ENCODE data around the gene TMEM161A. TPM values are rescaled to one million over a fixed set of nuclear protein-coding genes. Genes with fewer than 3 reads are reported as not detected.
A peak's percentile ranks its signal among the peaks of the same experiment; 100 is the strongest.
"Not testable (repeated sequence)": the region's sequence is repeated elsewhere in the genome, so short reads cannot be mapped to it uniquely, and the experiment has no call there.

Gene TMEM161A
- total and polyA plus RNA-seq, 8 donors, result 10.5 to 35.6 (median 12.2) TPM

DNA sequence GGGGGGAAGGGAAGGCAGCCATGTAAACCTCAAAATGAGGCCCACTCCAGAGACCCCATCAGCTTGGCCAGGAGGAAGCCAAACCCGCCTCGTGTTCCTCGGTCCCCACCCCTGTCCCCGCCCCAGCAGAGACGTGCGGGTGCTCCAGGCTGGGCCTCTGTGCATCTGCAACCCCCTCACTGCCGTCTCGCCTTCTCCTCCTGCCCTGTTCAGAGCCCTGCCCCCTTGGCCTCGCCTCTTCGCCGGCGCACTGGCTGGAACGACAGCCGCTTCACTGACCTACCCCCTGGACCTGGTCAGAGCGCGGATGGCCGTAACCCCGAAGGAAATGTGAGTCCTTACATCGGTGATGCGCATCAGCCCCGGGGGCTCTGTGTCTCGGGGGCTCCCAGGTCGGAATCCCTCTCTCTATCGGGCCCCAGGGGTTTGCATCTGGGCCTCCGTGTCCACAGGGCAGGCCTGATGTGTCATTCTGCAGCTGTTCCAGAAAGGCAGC lies 32.2 kb downstream of the TMEM161A start:
- H3K9me3 ChIP-seq, result no peaks in the 10 kb centered on the region
- no peak for FAIRE-seq
- DNase-seq, result no peak
- 77 to 79% methylated on average over 25 of the region's 25 CpGs for WGBS, 2 donors
- H3K4me1 ChIP-seq, result no peaks in the 10 kb centered on the region
- intact Hi-C loops (cut with DNase I), result no loop called here
- TF ChIP-seq, protein P1, sequence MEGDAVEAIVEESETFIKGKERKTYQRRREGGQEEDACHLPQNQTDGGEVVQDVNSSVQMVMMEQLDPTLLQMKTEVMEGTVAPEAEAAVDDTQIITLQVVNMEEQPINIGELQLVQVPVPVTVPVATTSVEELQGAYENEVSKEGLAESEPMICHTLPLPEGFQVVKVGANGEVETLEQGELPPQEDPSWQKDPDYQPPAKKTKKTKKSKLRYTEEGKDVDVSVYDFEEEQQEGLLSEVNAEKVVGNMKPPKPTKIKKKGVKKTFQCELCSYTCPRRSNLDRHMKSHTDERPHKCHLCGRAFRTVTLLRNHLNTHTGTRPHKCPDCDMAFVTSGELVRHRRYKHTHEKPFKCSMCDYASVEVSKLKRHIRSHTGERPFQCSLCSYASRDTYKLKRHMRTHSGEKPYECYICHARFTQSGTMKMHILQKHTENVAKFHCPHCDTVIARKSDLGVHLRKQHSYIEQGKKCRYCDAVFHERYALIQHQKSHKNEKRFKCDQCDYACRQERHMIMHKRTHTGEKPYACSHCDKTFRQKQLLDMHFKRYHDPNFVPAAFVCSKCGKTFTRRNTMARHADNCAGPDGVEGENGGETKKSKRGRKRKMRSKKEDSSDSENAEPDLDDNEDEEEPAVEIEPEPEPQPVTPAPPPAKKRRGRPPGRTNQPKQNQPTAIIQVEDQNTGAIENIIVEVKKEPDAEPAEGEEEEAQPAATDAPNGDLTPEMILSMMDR (IDR thresholded peaks at IDR 0.05), result no peak
- H3K27me3 ChIP-seq, result no peaks in the 10 kb centered on the region
- peak in 3 of 4 donors; percentile 10 to 39 (median 38) for ATAC-seq
- peak overlapping the region in 2 of 4 donors; percentile 10 to 20 for H3K4me3 ChIP-seq
- H3K36me3 ChIP-seq, result no peaks in the 10 kb centered on the region
- H3K27ac ChIP-seq, result no peak overlapping the region

DNA sequence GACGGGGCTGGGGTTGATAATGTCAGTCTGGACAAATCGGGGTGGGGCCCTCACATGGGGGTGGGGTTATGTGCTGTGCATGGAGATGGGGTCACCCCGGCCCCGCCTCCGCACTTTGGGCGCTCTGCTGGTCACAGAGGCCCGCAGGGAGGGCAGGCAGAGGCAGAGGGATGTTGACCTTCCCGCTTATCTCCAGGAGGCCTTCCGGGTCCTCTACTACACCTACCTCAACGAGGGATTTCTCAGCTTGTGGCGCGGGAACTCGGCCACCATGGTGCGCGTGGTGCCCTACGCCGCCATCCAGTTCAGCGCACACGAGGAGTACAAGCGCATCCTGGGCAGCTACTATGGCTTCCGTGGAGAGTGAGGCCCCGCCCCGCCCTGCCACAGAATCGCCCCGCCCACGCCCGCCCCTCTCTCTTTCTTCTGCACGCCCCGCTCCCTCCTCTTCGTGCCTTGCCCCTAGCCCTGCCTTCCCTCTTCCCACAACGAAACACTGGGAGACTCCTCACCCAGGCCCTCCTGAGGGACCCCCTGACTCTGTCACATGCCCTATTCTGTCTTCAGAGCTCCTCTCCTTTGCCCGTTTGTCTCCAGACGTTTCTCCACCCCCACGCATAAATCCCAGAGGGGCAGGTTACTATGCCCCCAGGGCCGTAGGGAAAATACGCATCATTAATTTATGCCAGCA lies 32.8 kb downstream of the TMEM161A start:
- FAIRE-seq, result no peak
- intact Hi-C loops (cut with DNase I), result no loop called here
- no peaks in the 10 kb centered on the region for H3K27me3 ChIP-seq
- H3K36me3 ChIP-seq, result no peaks in the 10 kb centered on the region
- no peaks in the 10 kb centered on the region for H3K9me3 ChIP-seq
- no peak overlapping the region for H3K27ac ChIP-seq
- WGBS, 2 donors, result 61 to 64% methylated on average over 32 to 36 of the region's 36 CpGs
- peak in 1 of 6 donors; percentile 54 for DNase-seq
- peak; percentile 52 to 83 (median 70) for ATAC-seq
- TF ChIP-seq, protein P1 (IDR thresholded peaks at IDR 0.05), result no peak
- peak overlapping the region in 2 of 4 donors; percentile 10 to 26 for H3K4me3 ChIP-seq
- H3K4me1 ChIP-seq, result no peaks in the 10 kb centered on the region

DNA sequence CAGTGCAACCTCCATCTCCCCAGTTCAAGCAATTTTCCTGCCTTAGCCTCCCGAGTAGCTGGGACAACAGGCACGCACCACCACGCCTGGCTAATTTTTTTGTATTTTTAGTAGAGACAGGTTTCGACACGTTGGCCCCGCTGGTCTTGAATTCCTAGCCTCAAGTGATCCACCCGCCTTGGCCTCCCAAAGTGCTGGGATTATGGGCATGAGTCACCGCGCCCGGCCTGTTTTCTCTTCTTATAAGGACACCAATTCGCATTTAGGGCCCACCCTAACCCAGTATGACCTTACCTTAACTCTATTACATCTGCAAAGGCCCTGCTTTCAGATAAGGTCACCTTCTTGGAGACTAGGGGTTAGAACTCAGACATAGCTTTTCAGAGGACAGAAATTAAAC lies 35.1 kb downstream of the TMEM161A start:
- Histone ChIP-seq H3K9me3 (no peaks in the 10 kb centered on the region), H3K27me3 (no peaks in the 10 kb centered on the region), H3K27ac (no peak overlapping the region), H3K4me1 (no peaks in the 10 kb centered on the region), H3K4me3 (no peak overlapping the region), H3K36me3 (no peaks in the 10 kb centered on the region)
- WGBS, 2 donors, result 95 to 96% methylated on average over 11 of the region's 11 CpGs
- FAIRE-seq (no peak), DNase-seq (no peak), ATAC-seq (no peak)
- TF ChIP-seq, protein P1 (IDR thresholded peaks at IDR 0.05), result no peak
- intact Hi-C loops (cut with DNase I), result no loop called here

DNA sequence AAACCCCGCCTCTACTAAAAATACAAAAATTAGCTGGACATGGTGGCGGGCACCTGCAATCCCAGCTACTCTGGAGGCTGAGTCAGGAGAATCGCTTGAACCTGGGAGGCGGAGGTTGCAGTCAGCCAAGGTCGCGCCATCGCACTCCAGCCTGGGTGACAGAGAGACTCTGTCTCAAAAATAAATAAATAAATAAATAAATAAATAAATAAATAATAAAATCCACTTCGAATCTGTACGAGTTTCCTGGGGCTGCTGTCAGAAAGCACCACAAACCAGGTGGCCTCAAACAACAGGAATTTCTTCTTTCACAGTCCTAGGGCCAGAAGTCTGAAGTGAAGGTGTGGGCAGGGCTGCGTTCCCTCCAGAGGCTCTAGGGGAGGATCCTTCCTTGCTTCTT lies 35.7 kb downstream of the TMEM161A start:
- H3K9me3 ChIP-seq; H3K27me3 ChIP-seq; H3K36me3 ChIP-seq; H3K4me1 ChIP-seq; FAIRE-seq; ATAC-seq; H3K27ac ChIP-seq; DNase-seq; intact Hi-C loops (cut with DNase I); H3K4me3 ChIP-seq: not testable (repeated sequence)
- 96 to 100% methylated on average over 10 of the region's 10 CpGs for WGBS, 2 donors

DNA sequence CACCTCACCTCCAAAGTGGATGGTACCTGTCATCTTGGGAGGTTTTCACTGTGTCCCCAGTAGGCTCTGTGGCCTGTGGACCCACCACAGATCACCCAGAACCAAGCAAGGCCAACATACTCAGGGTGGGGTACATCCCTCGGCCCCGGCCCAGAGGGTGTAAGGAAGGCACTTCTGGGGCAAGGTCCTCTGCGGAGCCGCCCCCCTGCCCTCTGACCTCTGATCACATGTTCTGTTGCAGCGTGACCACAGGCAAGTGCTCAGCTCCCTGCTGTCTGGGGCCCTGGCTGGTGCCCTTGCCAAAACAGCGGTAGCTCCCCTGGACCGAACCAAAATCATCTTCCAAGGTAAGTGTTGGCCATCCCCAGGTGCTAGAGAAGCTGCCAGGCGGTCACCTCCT lies 36.7 kb downstream of the TMEM161A start:
- H3K27ac ChIP-seq, result no peak overlapping the region
- H3K27me3 ChIP-seq, result no peaks in the 10 kb centered on the region
- no peak overlapping the region for H3K4me3 ChIP-seq
- ATAC-seq (no peak), FAIRE-seq (no peak), DNase-seq (no peak)
- TF ChIP-seq, protein P1 (IDR thresholded peaks at IDR 0.05), result no peak
- intact Hi-C loops (cut with DNase I), result no loop called here
- WGBS, 2 donors, result 96 to 97% methylated on average over 8 of the region's 8 CpGs
- H3K9me3 ChIP-seq, result no peaks in the 10 kb centered on the region
- no peaks in the 10 kb centered on the region for H3K4me1 ChIP-seq
- H3K36me3 ChIP-seq, result no peaks in the 10 kb centered on the region
